HG03439 (cell line): ENCODE data around the gene CH25H.
"Not testable (repeated sequence)": the region's sequence is repeated elsewhere in the genome, so short reads cannot be mapped to it uniquely, and the experiment has no call there.

Source experiments
- ATAC-seq: cut with Tn5 transposase; IDR thresholded peaks from one replicate; pipeline ENCODE4 v1.9.1; 2021; ENCODE audit warnings: mild to moderate bottlenecking, moderate library complexity; ENCODE audit not compliant: unreplicated experiment

CH25H gene

GRCh38 chr10:89207181-89207800, at the start of gene CH25H:
Gene CH25H, minus strand, starts transcription at chr10:89207317. Its CDS starts 25 bp downstream, at chr10:89207292.
- peak; percentile 38 for ATAC-seq

GRCh38 chr10:89256340-89256739, 49.2 kb upstream of the CH25H start:
- no peak for ATAC-seq

GRCh38 chr10:89255793-89256192, 48.7 kb upstream of the CH25H start:
- no peak for ATAC-seq

GRCh38 chr10:89255091-89255579, 48.0 kb upstream of the CH25H start:
- not testable (repeated sequence) for ATAC-seq

GRCh38 chr10:89252225-89252585, 45.1 kb upstream of the CH25H start:
- ATAC-seq: no peak

GRCh38 chr10:89251409-89252224, 44.5 kb upstream of the CH25H start, which contains the start of gene LIPA:
Gene LIPA, minus strand, starts transcription at chr10:89251775. Its CDS starts 4,127 bp downstream, at chr10:89247648.
- peak; percentile 94 for ATAC-seq

GRCh38 chr10:89250865-89251408, 43.8 kb upstream of the CH25H start:
- peak; percentile 1 for ATAC-seq

GRCh38 chr10:89248990-89249389, 41.9 kb upstream of the CH25H start:
- no peak for ATAC-seq

GRCh38 chr10:89247623-89248022, 40.5 kb upstream of the CH25H start:
- not testable (repeated sequence) for ATAC-seq

GRCh38 chr10:89245802-89246201, 38.7 kb upstream of the CH25H start:
- ATAC-seq: no peak

GRCh38 chr10:89242840-89243568, 35.9 kb upstream of the CH25H start:
- ATAC-seq: no peak

GRCh38 chr10:89242345-89242684, 35.2 kb upstream of the CH25H start:
- ATAC-seq: no peak

- no peak for ATAC-seq
Measured at GRCh38 chr10:89241486-89242344, 34.6 kb upstream of the CH25H start.

GRCh38 chr10:89241026-89241425, 33.9 kb upstream of the CH25H start:
- ATAC-seq: no peak

- ATAC-seq: no peak
Measured at GRCh38 chr10:89240519-89240918, 33.4 kb upstream of the CH25H start.

- no peak for ATAC-seq
Measured at GRCh38 chr10:89238956-89239644, 32.0 kb upstream of the CH25H start.

- ATAC-seq: no peak
Measured at GRCh38 chr10:89237849-89238248, 30.7 kb upstream of the CH25H start.

- no peak for ATAC-seq
Measured at GRCh38 chr10:89236226-89236797, 29.2 kb upstream of the CH25H start.

GRCh38 chr10:89235073-89235798, 28.1 kb upstream of the CH25H start:
- ATAC-seq: no peak
